Renal pelvis (tissue), 4 donors: ENCODE measurements around the gene CCDC171. TPM values are rescaled to one million over a fixed set of nuclear protein-coding genes. Genes with fewer than 3 reads are reported as not detected.
"Not testable (repeated sequence)": the region's sequence is repeated elsewhere in the genome, so short reads cannot be mapped to it uniquely, and the experiment has no call there.

Experiments
- DNase-seq: peaks from one replicate; pipeline ENCODE4 v3.0.0-alpha.2; 2013
- polyA plus RNA-seq, 3 donors: library from polyadenylated mRNA; unstranded; fragments of 120-200 nt; gene quantifications; one replicate each; pipeline ENCODE4 v1.2.1, GENCODE V29; 2013; ENCODE audit not compliant: insufficient read length in 3 of 3

The CCDC171 gene
- polyA plus RNA-seq, 3 donors: 3.5 to 6.6 (median 6.1) TPM

GRCh38 chr9:15761551-15761950, 208.7 kb downstream of the CCDC171 start:
- DNase-seq: no peak

GRCh38 chr9:15763371-15763770, 210.5 kb downstream of the CCDC171 start:
- DNase-seq: no peak

GRCh38 chr9:15764131-15764530, 211.3 kb downstream of the CCDC171 start:
- no peak for DNase-seq

DNA sequence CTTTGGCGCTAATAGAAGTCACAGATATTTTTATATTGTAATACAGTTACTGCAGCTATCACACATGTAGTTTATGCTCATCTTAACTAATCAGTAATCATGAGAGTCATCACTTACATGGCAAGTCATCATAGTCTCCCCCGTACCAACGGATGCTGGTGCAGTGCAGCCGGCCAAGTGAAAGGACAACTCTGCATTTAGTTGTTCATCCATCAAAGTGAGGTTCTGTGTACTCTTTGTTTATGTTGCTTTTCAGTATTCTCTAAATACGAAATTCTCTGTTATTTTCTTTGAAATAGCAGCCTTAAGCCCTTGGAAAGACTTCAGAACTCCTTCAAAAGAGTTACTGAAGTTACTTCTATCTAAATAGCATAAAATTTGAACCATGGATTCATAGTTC, 216.7 kb downstream of the CCDC171 start:
- DNase-seq: no peak

DNA sequence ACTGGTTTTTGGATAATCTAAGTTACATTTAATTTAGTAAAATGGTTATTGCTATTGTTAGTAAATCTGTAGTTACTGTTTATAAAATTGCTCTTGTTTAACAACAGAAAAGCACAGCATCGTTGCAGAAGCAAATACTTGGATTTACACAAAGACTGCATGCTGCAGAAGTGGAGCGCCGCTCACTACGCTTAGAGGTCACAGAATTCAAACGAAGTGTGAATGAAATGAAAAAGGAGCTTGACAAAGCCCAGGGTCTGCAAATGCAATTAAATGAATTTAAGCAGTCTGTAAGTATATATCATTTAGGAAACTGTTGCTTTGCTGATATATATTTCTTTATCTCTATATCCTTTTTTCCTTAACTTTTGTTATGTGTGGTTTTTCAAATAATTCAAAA, 226.0 kb downstream of the CCDC171 start:
- no peak for DNase-seq

- no peak for DNase-seq
Observed at GRCh38 chr9:15782106-15782505, 229.3 kb downstream of the CCDC171 start.

DNA sequence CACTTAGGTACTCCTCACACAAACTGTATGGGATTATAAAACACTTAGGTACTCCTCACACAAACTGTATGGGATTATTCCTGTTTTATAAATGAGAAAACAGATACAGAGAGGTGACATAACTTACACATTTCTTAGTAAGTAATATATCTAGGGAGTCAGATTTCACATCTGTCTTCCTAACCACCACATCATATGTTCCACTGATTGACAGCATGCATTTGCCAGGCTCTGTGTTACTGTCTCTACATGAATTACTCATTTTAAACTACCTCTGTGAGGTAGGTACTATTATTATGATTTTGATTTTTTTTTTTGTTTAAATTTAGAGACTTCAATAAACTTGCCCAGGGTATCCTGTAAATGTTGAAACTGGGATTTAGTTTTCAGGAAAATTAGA, 232.7 kb downstream of the CCDC171 start:
- DNase-seq: no peak

GRCh38 chr9:15786616-15787015, 233.8 kb downstream of the CCDC171 start:
- DNase-seq: no peak

DNA sequence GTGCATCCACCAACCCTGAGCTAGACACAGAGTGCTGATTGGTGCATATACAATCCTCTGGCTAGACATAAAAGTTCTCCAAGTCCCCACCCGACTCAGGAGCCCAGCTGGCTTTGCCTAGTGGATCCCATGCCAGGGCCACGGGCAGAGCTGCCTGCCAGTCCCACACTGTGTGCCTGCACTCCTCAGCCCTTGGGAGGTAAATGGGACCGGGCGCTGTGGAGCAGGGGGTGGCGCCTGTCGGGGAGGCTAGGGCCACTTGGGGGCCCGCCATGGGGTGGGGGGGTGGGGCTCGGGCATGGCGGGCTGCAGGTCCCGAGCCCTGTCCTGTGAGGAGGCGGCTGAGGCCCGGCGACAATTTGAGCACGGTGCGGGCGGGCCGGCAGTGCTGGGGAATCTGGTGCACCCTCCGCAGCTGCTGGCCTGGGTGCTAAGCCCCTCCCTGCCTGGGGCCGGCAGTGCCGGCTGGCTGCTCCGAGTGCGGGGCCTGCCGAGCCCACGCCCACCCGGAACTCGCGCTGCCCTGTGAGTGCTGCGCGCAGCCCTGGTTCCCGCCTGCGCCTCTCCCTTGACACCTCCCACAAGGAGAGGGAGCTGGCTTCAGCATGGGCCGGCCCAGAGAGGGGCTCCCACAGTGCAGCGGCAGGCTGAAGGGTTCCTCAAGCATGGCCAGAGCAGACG, 257.5 kb downstream of the CCDC171 start:
- not testable (repeated sequence) for DNase-seq

DNA sequence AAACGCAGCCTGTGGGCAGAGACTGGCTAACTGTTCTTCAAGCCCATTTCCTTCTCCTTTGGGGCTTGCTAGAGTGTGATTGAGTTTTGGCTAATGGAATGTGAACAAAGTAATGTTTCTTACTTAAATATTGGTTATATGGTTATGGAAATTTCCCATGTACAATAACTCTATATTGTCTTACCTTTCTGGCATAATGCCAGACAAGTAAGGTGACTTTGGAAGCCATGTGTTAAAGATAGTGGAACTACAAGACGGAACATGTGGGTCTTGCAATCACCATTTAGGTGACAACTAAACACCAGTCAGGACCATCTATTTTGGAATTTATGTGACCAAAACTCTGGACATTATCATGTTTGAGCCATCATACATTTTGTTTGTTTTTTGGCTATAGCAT, 260.2 kb downstream of the CCDC171 start:
- no peak for DNase-seq

- DNase-seq: no peak
Observed at GRCh38 chr9:15824310-15824709, 271.5 kb downstream of the CCDC171 start.

- no peak for DNase-seq
Observed at GRCh38 chr9:15831384-15831783, 278.5 kb downstream of the CCDC171 start.

- DNase-seq: no peak
Observed at GRCh38 chr9:15834541-15834940, 281.7 kb downstream of the CCDC171 start.

GRCh38 chr9:15837079-15837679, 284.3 kb downstream of the CCDC171 start:
- DNase-seq: peak; percentile 47

- no peak for DNase-seq
Observed at GRCh38 chr9:15842051-15842450, 289.2 kb downstream of the CCDC171 start.

DNA sequence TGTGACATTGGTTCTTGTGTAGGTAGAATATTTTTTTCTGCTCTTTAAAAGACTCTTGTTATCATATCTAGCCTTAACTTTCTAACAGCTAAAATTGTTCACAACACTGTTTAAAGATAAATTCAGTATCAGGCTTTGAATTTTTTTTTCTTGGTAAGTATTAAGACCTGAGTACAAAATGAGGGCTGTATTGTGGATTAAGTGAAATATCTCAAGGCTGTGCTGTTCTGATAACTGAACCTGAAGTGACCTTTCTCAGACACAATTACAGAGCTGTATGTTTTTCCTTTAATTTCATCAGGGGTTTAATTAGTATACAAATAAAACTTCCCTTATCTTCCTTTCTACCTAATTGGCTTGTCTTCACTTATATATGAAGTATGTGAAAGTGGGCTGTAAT, 290.5 kb downstream of the CCDC171 start:
- no peak for DNase-seq

DNA sequence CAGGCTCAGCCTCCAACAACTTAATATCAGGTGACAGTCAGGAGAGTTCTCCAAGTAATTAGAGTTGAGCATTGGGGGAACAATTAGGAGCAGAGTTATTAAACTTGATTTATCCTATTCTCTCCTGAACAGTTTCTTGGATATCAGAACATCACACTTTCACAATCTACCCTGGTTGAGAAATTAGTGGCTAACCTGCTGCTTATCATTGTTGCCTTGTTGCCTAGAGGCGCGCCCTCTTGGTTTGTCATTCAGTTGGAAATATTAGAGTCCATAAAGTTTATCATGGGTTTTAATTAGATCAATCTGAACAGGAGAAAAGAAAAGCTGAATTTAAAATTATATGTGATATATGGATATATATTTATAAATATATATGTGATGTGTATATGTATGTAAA, 291.1 kb downstream of the CCDC171 start:
- DNase-seq: no peak

GRCh38 chr9:15846611-15847010, 293.8 kb downstream of the CCDC171 start:
- no peak for DNase-seq

DNA sequence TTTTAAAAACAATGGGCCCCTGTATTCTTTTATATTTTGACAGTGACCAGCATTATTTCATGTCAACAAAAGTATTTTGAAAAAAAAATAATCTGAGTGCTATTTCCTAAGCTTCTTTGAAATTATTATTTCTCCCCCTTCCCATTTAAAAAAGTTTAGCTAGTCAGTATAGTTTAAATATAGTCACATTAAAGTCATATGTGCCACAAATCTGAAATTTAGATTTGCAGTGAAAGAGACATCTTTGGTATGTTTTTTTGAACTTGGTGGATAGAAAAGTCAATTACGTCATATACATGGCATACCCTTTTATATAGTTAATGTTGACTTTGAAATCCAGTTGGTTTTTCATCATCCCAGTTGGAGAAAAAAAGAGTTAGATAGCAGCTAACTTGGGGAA, 297.0 kb downstream of the CCDC171 start:
- no peak for DNase-seq

DNA sequence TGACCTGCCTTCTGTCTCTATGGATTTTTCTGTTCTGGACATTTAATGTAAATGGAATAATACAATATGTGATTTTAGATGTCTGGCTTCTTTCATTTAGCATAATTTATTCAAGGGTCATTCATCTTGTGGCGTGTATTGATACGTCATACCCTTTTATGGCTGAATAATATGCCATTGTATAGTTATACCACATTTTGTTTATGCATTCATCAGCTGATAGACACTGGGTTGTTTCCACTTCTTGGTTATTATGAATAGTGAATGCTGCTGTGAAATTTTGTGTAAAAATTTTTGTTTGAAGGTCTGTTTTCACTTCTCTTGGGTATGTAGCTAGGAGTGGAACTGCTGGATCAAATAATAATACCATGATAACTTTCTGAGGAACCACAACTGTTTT, 298.9 kb downstream of the CCDC171 start:
- DNase-seq: no peak

GRCh38 chr9:15856591-15856990, 303.7 kb downstream of the CCDC171 start:
- no peak for DNase-seq

GRCh38 chr9:15867334-15867733, 314.5 kb downstream of the CCDC171 start:
- DNase-seq: no peak

- no peak for DNase-seq
Observed at GRCh38 chr9:15867988-15868387, 315.1 kb downstream of the CCDC171 start.

GRCh38 chr9:15873573-15874177, 320.8 kb downstream of the CCDC171 start:
- DNase-seq: peak; percentile 48
